PC-9 (cell line): ENCODE results near the gene FGF14. TPM values are rescaled to one million over a fixed set of nuclear protein-coding genes. Genes with fewer than 3 reads are reported as not detected.

Experiments
- BruUV-seq: library from RNA; stranded (reverse); fragments of 400-500 nt; replicated peaks from 2 replicates; lab custom pipeline; 2021; lab: Mats Ljungman, UMichigan
- CTCF ChIA-PET: fragments of 300-600 bp; sonication (Branson Sonifier 250); formaldehyde crosslinking; loops from one replicate; lab custom pipeline; 2022; ENCODE audit warnings: antibody characterized with exemption; lab: Charles Lee
- POLR2A ChIA-PET: fragments of 300-600 bp; sonication (Branson Sonifier 250); formaldehyde crosslinking; loops from one replicate; lab custom pipeline; 2022; ENCODE audit warnings: antibody characterized with exemption; ENCODE audit not compliant: unreplicated experiment; lab: Charles Lee
- DNase-seq, 2 experiments: peaks; one replicate each; pipeline versions ENCODE4 v3.0.0 to v3.0.0-alpha.2; 2015 to 2022; ENCODE audit warnings: mixed read lengths in 1 of 2
- H2AFZ ChIP-seq: fragments of 200-600 bp; sonication (generic); 2 replicates; pipeline ENCODE4 v1.8.1; 2017; ENCODE audit warnings: antibody characterized with exemption
- H3F3A ChIP-seq: fragments of 200-600 bp; sonication (generic); 2 replicates; pipeline ENCODE4 v1.8.1; 2017; ENCODE audit warnings: antibody characterized with exemption, mild to moderate bottlenecking, low read depth; ENCODE audit not compliant: insufficient read depth
- H3K27ac ChIP-seq: fragments of 200-600 bp; sonication (generic); 2 replicates; pipeline ENCODE4 v1.6.1; 2016; ENCODE audit warnings: mixed run types
- H3K27me3 ChIP-seq: fragments of 200-600 bp; sonication (generic); 2 replicates; pipeline ENCODE4 v1.6.1; 2016; ENCODE audit warnings: low read depth, mixed run types; ENCODE audit not compliant: insufficient read depth
- H3K36me3 ChIP-seq: fragments of 200-600 bp; sonication (generic); 2 replicates; pipeline ENCODE4 v1.6.1; 2016; ENCODE audit warnings: low read depth, mixed run types
- H3K4me1 ChIP-seq: fragments of 200-600 bp; sonication (generic); replicated peaks from 2 replicates; pipeline ENCODE4 v1.6.1; 2016; ENCODE audit warnings: mixed run types; ENCODE audit not compliant: insufficient read depth
- H3K4me2 ChIP-seq: fragments of 200-600 bp; sonication (generic); 2 replicates; pipeline ENCODE4 v1.6.1; 2017; ENCODE audit warnings: mixed run types
- H3K4me3 ChIP-seq: fragments of 200-600 bp; sonication (generic); 2 replicates; pipeline ENCODE4 v1.6.1; 2016; ENCODE audit warnings: mixed run types
- H3K79me2 ChIP-seq: fragments of 200-600 bp; sonication (generic); 2 replicates; pipeline ENCODE4 v1.6.1; 2017; ENCODE audit warnings: low read depth, mixed run types
- H3K9me2 ChIP-seq: fragments of 200-600 bp; sonication (generic); 2 replicates; pipeline ENCODE4 v1.8.1; 2017; ENCODE audit warnings: mild to moderate bottlenecking; ENCODE audit not compliant: insufficient read depth
- H3K9me3 ChIP-seq: fragments of 200-600 bp; sonication (generic); 2 replicates; pipeline ENCODE4 v1.8.1; 2016; ENCODE audit warnings: low read depth; ENCODE audit not compliant: insufficient read depth
- H4K20me1 ChIP-seq: fragments of 200-600 bp; sonication (generic); 2 replicates; pipeline ENCODE4 v1.8.1; 2017; ENCODE audit not compliant: insufficient read depth
- EZH2 ChIP-seq: fragments of 200-600 bp; sonication (generic); IDR thresholded peaks from 2 replicates; pipeline ENCODE4 v1.8.0; 2017; ENCODE audit warnings: antibody characterized with exemption, low read depth
- intact Hi-C: fragments of 100-400 bp; cut with micrococcal nuclease; formaldehyde crosslinking; loops from one replicate; pipeline ENCODE4 v1.10.0; 2022; ENCODE audit not compliant: unreplicated experiment
- total RNA-seq: library from RNA; stranded (reverse); gene quantifications from 2 replicates; pipeline ENCODE4 v1.2.3, GENCODE V29; 2021
- TF ChIP-seq, protein P1 (sequence below): fragments of 200-600 bp; sonication (generic); conservative IDR thresholded peaks from 2 replicates; pipeline ENCODE4 v1.6.1; 2017; ENCODE audit warnings: mixed run types, antibody characterized with exemption, mild to moderate bottlenecking, moderate library complexity

Gene FGF14
- total RNA-seq, 1 experiment from 2014 or later: not detected

DNA sequence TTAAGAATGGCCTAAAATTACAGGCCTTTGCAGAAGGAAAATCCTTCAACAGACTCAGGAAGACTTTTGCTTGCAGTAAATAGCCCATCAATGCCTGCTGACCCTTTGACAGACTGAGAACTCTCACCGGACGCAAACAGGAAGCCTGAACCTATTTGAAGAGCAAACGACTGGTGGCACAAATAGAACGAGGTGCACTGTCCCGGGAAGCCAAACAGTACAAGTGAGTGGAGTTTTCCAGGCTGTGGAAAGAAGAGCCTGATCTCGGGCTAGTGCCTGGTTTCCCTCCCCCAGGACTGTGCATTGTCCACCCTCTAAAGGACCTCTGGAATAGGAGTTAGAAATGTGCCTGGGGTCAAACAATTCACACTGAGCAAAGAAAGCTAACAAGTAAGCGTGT is 165.5 kb downstream of the FGF14 start:
- ChIA-PET POLR2A (no interaction called here), CTCF (no interaction called here)
- Histone ChIP-seq H3K79me2 (no peaks in the 10 kb centered on the region), H3K9me2 (no peaks in the 10 kb centered on the region), H4K20me1 (no peaks in the 10 kb centered on the region), H3K4me1 (peaks cover 15% of the 10 kb centered on the region; the same call in 1 of the 2 replicates), H3K36me3 (no peaks in the 10 kb centered on the region), H2AFZ (no peak overlapping the region), H3K9me3 (no peaks in the 10 kb centered on the region), H3K4me3 (no peak overlapping the region), H3F3A (no peaks in the 10 kb centered on the region), H3K27ac (no peak overlapping the region), H3K4me2 (no peak overlapping the region), H3K27me3 (0 out of 2 replicates have a peak, but pooled peaks cover 10% of the 10 kb centered on the region)
- no peak for DNase-seq
- TF ChIP-seq, protein P1, sequence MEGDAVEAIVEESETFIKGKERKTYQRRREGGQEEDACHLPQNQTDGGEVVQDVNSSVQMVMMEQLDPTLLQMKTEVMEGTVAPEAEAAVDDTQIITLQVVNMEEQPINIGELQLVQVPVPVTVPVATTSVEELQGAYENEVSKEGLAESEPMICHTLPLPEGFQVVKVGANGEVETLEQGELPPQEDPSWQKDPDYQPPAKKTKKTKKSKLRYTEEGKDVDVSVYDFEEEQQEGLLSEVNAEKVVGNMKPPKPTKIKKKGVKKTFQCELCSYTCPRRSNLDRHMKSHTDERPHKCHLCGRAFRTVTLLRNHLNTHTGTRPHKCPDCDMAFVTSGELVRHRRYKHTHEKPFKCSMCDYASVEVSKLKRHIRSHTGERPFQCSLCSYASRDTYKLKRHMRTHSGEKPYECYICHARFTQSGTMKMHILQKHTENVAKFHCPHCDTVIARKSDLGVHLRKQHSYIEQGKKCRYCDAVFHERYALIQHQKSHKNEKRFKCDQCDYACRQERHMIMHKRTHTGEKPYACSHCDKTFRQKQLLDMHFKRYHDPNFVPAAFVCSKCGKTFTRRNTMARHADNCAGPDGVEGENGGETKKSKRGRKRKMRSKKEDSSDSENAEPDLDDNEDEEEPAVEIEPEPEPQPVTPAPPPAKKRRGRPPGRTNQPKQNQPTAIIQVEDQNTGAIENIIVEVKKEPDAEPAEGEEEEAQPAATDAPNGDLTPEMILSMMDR: no peak
- TF ChIP-seq EZH2: no peak
- intact Hi-C loops: no loop called here
- BruUV-seq: no TSS peak

- Histone ChIP-seq H3K4me1 (peaks cover 15% of the 10 kb centered on the region; the same call in 1 of the 2 replicates), H3K27me3 (0 out of 2 replicates have a peak, but pooled peaks cover 10% of the 10 kb centered on the region), H3K9me3 (no peaks in the 10 kb centered on the region), H2AFZ (no peak overlapping the region), H3K9me2 (no peaks in the 10 kb centered on the region), H4K20me1 (no peaks in the 10 kb centered on the region), H3K27ac (no peak overlapping the region), H3K36me3 (no peaks in the 10 kb centered on the region), H3F3A (no peaks in the 10 kb centered on the region), H3K4me3 (no peak overlapping the region), H3K79me2 (no peaks in the 10 kb centered on the region), H3K4me2 (no peak overlapping the region)
- no TSS peak for BruUV-seq
- POLR2A ChIA-PET: no interaction called here
- TF ChIP-seq, protein P1: no peak
- no peak for TF ChIP-seq EZH2
- no peak for DNase-seq
- CTCF ChIA-PET: no interaction called here
- intact Hi-C loops: no loop called here
Measured at GRCh38 chr13:102235689-102236088, 166.2 kb downstream of the FGF14 start.

- intact Hi-C loops: no loop called here
Measured at GRCh38 chr13:102234618-102235017, 167.2 kb downstream of the FGF14 start.

More at GRCh38 chr13:102234618-102235017, 167.2 kb downstream of the FGF14 start:
- Histone ChIP-seq H3K9me2 (no peaks in the 10 kb centered on the region), H3K4me2 (no peak overlapping the region), H3K36me3 (no peaks in the 10 kb centered on the region), H3K27me3 (0 out of 2 replicates have a peak, but pooled peaks cover 10% of the 10 kb centered on the region), H3K4me1 (peaks cover 15% of the 10 kb centered on the region; the same call in 1 of the 2 replicates), H3K4me3 (no peak overlapping the region), H3K27ac (no peak overlapping the region), H2AFZ (no peak overlapping the region), H3K79me2 (no peaks in the 10 kb centered on the region), H3F3A (no peaks in the 10 kb centered on the region), H4K20me1 (no peaks in the 10 kb centered on the region), H3K9me3 (no peaks in the 10 kb centered on the region)
- ChIA-PET POLR2A (no interaction called here), CTCF (no interaction called here)
- no peak for DNase-seq
- no TSS peak for BruUV-seq
- TF ChIP-seq, protein P1: no peak
- TF ChIP-seq EZH2: no peak
